HepG2 (cell line): ENCODE measurements around the gene ATP8B1. TPM values are rescaled to one million over a fixed set of nuclear protein-coding genes. Genes with fewer than 3 reads are reported as not detected.
A peak's percentile ranks its signal among the peaks of the same experiment; 100 is the strongest.

Experiments
- CBFB ChIP-seq: sonication (generic); formaldehyde crosslinking; IDR thresholded peaks from 2 replicates; pipeline ENCODE4 v1.4.0; 2020; ENCODE audit warnings: missing genetic modification reagents
- HMG20A ChIP-seq: IDR thresholded peaks from 2 replicates; pipeline ENCODE4 v1.6.1; 2016; ENCODE audit warnings: borderline replicate concordance
- SNRNP70 ChIP-seq: fragments of 200-400 bp; formaldehyde crosslinking; IDR thresholded peaks from 2 replicates; pipeline ENCODE4 v1.6.1; 2017; ENCODE audit warnings: mild to moderate bottlenecking, low read depth, low read length, moderate library complexity
- ZFP1 ChIP-seq: IDR thresholded peaks from 2 replicates; pipeline ENCODE4 v1.6.1; 2016
- ZFP90 ChIP-seq: sonication (generic); formaldehyde crosslinking; IDR thresholded peaks from 2 replicates; pipeline ENCODE4 v1.8.0; 2022; ENCODE audit warnings: missing genetic modification reagents, mild to moderate bottlenecking, inconsistent platforms, borderline replicate concordance
- ZNF10 ChIP-seq: sonication (generic); formaldehyde crosslinking; IDR thresholded peaks from 2 replicates; pipeline ENCODE4 v1.4.0; 2020; ENCODE audit warnings: mild to moderate bottlenecking, low read depth, missing genetic modification reagents, borderline replicate concordance
- ZNF382 ChIP-seq: sonication (generic); formaldehyde crosslinking; IDR thresholded peaks from 2 replicates; pipeline ENCODE4 v1.5.0; 2020; ENCODE audit warnings: missing genetic modification reagents, mild to moderate bottlenecking, borderline replicate concordance
- polyA plus RNA-seq, 8 experiments: library from polyadenylated mRNA; depleted of rRNA in 3 of 8; stranded (reverse) in 7 of 8; unstranded in 1 of 8; fragments of >200 nt; fragmentation: Illumina TruSeq in 4 of 8; extraction: Trizol in 4 of 8; gene quantifications; 2 replicates each; pipeline versions ENCODE4 v1.2.1 to v1.2.3, GENCODE V29; 2011 to 2016; ENCODE audit warnings: low read depth in 4 of 8, missing spikeins in 1 of 8, mixed read lengths in 1 of 8; ENCODE audit not compliant: insufficient read depth in 1 of 8
- total RNA-seq, 5 experiments: library from RNA; depleted of rRNA; stranded (reverse); fragments of >200 nt; fragmentation: Illumina TruSeq; extraction: Trizol; gene quantifications; 2 replicates each; pipeline ENCODE4 v1.2.3, GENCODE V29; 2016; ENCODE audit warnings: low read depth in 1 of 5
- TF ChIP-seq, protein P1 (sequence below): IDR thresholded peaks from 2 replicates; pipeline ENCODE4 v1.6.1; 2016; ENCODE audit warnings: low read depth, missing genetic modification reagents, missing compliant biosample characterization
- TF ChIP-seq, protein P2 (sequence below): sonication (generic); formaldehyde crosslinking; IDR thresholded peaks from one replicate; pipeline ENCODE4 v1.5.1; 2020; ENCODE audit warnings: mild to moderate bottlenecking, missing genetic modification reagents; ENCODE audit errors: not compliant biosample characterization
- TF ChIP-seq, protein P3 (sequence below): fragments of 450-650 bp; IDR thresholded peaks from 2 replicates; pipeline ENCODE4 v1.6.1; 2016
- TF ChIP-seq, protein P4 (sequence below): sonication (generic); formaldehyde crosslinking; IDR thresholded peaks from 2 replicates; pipeline ENCODE4 v1.4.0; 2020; ENCODE audit warnings: missing genetic modification reagents

ATP8B1 gene
- total and polyA plus RNA-seq, 2 of the 13 experiments (the other 11 are each of a cell fraction or from before 2014, with no cell fraction given), result 2.8 to 4.0 TPM

DNA sequence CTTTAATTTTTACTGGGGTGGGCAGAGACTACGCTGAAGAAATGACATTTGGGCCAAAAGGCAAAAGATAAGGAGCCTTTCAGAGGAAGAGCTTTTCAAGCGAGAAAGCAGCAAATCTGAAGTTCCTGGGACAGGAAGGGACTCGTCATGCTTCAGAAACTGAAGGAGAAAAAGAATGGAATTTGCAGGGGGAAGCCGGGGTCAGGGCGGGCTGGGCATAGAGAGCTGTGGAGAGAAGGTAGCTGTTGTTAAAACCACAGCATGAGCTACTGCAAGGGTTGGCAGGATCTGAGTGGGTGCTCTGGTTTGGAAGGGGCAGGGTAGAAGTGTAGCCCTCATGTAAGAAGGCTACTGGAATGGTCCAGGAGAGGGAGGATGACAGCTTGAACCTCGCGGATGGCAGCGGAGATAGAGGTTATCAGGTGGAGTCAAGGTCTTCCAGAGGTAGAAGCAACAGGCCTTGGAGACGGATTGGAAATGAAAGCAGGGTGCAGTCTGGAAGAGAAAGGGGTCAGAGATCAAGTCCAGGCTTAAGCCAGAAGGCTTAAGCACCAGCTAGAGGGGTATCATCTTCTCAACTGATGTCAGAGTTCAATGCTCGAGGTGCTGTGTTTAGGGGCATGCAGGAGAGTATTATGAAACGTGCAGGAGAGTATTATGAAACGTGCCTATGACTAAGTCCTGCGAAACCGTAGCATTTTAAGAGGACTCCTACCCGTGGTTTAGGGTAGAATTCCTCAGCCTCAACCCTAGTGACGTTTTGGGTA, 18.9 kb downstream of the ATP8B1 start (continued):
- TF ChIP-seq, protein P1, sequence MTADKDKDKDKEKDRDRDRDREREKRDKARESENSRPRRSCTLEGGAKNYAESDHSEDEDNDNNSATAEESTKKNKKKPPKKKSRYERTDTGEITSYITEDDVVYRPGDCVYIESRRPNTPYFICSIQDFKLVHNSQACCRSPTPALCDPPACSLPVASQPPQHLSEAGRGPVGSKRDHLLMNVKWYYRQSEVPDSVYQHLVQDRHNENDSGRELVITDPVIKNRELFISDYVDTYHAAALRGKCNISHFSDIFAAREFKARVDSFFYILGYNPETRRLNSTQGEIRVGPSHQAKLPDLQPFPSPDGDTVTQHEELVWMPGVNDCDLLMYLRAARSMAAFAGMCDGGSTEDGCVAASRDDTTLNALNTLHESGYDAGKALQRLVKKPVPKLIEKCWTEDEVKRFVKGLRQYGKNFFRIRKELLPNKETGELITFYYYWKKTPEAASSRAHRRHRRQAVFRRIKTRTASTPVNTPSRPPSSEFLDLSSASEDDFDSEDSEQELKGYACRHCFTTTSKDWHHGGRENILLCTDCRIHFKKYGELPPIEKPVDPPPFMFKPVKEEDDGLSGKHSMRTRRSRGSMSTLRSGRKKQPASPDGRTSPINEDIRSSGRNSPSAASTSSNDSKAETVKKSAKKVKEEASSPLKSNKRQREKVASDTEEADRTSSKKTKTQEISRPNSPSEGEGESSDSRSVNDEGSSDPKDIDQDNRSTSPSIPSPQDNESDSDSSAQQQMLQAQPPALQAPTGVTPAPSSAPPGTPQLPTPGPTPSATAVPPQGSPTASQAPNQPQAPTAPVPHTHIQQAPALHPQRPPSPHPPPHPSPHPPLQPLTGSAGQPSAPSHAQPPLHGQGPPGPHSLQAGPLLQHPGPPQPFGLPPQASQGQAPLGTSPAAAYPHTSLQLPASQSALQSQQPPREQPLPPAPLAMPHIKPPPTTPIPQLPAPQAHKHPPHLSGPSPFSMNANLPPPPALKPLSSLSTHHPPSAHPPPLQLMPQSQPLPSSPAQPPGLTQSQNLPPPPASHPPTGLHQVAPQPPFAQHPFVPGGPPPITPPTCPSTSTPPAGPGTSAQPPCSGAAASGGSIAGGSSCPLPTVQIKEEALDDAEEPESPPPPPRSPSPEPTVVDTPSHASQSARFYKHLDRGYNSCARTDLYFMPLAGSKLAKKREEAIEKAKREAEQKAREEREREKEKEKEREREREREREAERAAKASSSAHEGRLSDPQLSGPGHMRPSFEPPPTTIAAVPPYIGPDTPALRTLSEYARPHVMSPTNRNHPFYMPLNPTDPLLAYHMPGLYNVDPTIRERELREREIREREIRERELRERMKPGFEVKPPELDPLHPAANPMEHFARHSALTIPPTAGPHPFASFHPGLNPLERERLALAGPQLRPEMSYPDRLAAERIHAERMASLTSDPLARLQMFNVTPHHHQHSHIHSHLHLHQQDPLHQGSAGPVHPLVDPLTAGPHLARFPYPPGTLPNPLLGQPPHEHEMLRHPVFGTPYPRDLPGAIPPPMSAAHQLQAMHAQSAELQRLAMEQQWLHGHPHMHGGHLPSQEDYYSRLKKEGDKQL (CRISPR knock-in tag), result no peak
- TF ChIP-seq HMG20A (CRISPR knock-in tag) (peak; percentile 22; the same call in 1 of the 2 replicates), SNRNP70 (no peak), CBFB (CRISPR knock-in tag) (no peak), ZFP1 (CRISPR knock-in tag) (no peak), ZNF10 (CRISPR knock-in tag) (no peak), ZFP90 (CRISPR knock-in tag) (no peak), ZNF382 (CRISPR knock-in tag) (no peak)
- TF ChIP-seq, protein P2, sequence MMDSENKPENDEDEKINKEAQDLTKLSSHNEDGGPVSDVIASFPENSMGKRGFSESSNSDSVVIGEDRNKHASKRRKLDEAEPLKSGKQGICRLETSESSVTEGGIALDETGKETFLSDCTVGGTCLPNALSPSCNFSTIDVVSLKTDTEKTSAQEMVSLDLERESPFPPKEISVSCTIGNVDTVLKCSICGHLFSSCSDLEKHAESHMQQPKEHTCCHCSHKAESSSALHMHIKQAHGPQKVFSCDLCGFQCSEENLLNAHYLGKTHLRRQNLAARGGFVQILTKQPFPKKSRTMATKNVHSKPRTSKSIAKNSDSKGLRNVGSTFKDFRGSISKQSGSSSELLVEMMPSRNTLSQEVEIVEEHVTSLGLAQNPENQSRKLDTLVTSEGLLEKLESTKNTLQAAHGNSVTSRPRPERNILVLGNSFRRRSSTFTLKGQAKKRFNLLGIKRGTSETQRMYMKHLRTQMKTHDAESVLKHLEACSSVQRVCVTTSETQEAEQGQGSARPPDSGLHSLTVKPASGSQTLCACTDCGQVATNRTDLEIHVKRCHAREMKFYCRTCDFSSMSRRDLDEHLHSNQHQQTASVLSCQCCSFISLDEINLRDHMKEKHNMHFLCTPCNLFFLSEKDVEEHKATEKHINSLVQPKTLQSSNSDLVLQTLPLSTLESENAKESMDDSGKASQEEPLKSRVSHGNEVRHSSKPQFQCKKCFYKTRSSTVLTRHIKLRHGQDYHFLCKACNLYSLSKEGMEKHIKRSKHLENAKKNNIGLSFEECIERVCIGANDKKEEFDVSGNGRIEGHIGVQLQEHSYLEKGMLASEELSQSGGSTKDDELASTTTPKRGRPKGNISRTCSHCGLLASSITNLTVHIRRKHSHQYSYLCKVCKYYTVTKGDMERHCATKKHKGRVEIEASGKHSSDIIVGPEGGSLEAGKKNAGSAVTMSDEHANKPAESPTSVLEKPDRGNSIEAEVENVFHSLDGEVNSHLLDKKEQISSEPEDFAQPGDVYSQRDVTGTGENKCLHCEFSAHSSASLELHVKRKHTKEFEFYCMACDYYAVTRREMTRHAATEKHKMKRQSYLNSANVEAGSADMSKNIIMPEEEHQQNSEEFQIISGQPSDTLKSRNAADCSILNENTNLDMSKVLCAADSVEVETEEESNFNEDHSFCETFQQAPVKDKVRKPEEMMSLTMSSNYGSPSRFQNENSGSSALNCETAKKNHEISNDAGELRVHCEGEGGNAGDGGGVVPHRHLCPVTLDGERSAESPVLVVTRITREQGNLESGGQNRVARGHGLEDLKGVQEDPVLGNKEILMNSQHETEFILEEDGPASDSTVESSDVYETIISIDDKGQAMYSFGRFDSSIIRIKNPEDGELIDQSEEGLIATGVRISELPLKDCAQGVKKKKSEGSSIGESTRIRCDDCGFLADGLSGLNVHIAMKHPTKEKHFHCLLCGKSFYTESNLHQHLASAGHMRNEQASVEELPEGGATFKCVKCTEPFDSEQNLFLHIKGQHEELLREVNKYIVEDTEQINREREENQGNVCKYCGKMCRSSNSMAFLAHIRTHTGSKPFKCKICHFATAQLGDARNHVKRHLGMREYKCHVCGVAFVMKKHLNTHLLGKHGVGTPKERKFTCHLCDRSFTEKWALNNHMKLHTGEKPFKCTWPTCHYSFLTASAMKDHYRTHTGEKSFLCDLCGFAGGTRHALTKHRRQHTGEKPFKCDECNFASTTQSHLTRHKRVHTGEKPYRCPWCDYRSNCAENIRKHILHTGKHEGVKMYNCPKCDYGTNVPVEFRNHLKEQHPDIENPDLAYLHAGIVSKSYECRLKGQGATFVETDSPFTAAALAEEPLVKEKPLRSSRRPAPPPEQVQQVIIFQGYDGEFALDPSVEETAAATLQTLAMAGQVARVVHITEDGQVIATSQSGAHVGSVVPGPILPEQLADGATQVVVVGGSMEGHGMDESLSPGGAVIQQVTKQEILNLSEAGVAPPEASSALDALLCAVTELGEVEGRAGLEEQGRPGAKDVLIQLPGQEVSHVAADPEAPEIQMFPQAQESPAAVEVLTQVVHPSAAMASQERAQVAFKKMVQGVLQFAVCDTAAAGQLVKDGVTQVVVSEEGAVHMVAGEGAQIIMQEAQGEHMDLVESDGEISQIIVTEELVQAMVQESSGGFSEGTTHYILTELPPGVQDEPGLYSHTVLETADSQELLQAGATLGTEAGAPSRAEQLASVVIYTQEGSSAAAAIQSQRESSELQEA (CRISPR knock-in tag), result no peak
- TF ChIP-seq, protein P3, sequence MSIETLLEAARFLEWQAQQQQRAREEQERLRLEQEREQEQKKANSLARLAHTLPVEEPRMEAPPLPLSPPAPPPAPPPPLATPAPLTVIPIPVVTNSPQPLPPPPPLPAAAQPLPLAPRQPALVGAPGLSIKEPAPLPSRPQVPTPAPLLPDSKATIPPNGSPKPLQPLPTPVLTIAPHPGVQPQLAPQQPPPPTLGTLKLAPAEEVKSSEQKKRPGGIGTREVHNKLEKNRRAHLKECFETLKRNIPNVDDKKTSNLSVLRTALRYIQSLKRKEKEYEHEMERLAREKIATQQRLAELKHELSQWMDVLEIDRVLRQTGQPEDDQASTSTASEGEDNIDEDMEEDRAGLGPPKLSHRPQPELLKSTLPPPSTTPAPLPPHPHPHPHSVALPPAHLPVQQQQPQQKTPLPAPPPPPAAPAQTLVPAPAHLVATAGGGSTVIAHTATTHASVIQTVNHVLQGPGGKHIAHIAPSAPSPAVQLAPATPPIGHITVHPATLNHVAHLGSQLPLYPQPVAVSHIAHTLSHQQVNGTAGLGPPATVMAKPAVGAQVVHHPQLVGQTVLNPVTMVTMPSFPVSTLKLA, result 0 out of 2 replicates have a peak, but pooled peaks have one; percentile 3
- TF ChIP-seq, protein P4, sequence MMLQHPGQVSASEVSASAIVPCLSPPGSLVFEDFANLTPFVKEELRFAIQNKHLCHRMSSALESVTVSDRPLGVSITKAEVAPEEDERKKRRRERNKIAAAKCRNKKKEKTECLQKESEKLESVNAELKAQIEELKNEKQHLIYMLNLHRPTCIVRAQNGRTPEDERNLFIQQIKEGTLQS (CRISPR knock-in tag), result 0 out of 2 replicates have a peak, but pooled peaks have one; percentile 33
